Measurements from ENCODE around the gene TICAM1.
"Not testable (repeated sequence)": the region's sequence is repeated elsewhere in the genome, so short reads cannot be mapped to it uniquely, and the experiment has no call there.

GRCh38 chr19:4792866-4793195 lies 38.7 kb downstream of the TICAM1 start:
- TF ChIP-seq CTCF (IDR thresholded peaks at IDR 0.05); POLR2AphosphoS5 (IDR thresholded peaks at IDR 0.05); POLR2A (IDR thresholded peaks at IDR 0.05; ENCODE audit: low read depth); EP300 (IDR thresholded peaks at IDR 0.05): not testable (repeated sequence)

All from esophagus muscularis mucosa (tissue), 4 donors.